ENCODE data around the gene ADGRG6. TPM values are rescaled to one million over a fixed set of nuclear protein-coding genes. Genes with fewer than 3 reads are reported as not detected.
A peak's percentile ranks its signal among the peaks of the same experiment; 100 is the strongest.

ADGRG6 gene
- total RNA-seq, 1 experiment from 2014 or later, result 5.3 TPM

GRCh38 chr6:142284419-142284818, 17.4 kb upstream of the ADGRG6 start:
- Mint-ChIP-seq H3K4me1 (0 out of 2 replicates have a peak, but pooled peaks cover 2% of the 10 kb centered on the region), H3K4me3 (no peak overlapping the region), H3K27ac (no peak overlapping the region), H3K27me3 (ENCODE audit: low read depth) (no peaks in the 10 kb centered on the region), H3K9me3 (peaks cover 3% of the 10 kb centered on the region; the same call in 1 of the 2 replicates), H3K36me3 (no peaks in the 10 kb centered on the region)
- ATAC-seq (no peak), DNase-seq (ENCODE audit: low spot score) (no peak)
- ChIA-PET POLR2A (no interaction called here), CTCF (no interaction called here)
- TF ChIP-seq RELA (CRISPR knock-in tag; IDR thresholded peaks at IDR 0.05; ENCODE audit: borderline replicate concordance), result no peak
- TF ChIP-seq, protein P1, sequence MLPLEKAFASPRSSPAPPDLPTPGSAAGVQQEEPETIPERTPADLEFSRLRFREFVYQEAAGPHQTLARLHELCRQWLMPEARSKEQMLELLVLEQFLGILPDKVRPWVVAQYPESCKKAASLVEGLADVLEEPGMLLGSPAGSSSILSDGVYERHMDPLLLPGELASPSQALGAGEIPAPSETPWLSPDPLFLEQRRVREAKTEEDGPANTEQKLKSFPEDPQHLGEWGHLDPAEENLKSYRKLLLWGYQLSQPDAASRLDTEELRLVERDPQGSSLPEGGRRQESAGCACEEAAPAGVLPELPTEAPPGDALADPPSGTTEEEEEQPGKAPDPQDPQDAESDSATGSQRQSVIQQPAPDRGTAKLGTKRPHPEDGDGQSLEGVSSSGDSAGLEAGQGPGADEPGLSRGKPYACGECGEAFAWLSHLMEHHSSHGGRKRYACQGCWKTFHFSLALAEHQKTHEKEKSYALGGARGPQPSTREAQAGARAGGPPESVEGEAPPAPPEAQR (CRISPR knock-in tag; IDR thresholded peaks at IDR 0.05), result no peak
- no peak for TF ChIP-seq AR (CRISPR knock-in tag; IDR thresholded peaks at IDR 0.05)
- no peak for TF ChIP-seq NR1H2 (CRISPR knock-in tag; IDR thresholded peaks at IDR 0.05)

- Mint-ChIP-seq H3K27ac (no peak overlapping the region), H3K36me3 (no peaks in the 10 kb centered on the region), H3K4me3 (no peak overlapping the region), H3K27me3 (ENCODE audit: low read depth) (no peaks in the 10 kb centered on the region), H3K9me3 (peaks cover 3% of the 10 kb centered on the region; the same call in 1 of the 2 replicates), H3K4me1 (no peaks in the 10 kb centered on the region)
- TF ChIP-seq SMAD4 (CRISPR knock-in tag; IDR thresholded peaks at IDR 0.05) (no peak), ZBTB21 (CRISPR knock-in tag; IDR thresholded peaks at IDR 0.05; ENCODE audit: borderline replicate concordance) (no peak), JUN (CRISPR knock-in tag; IDR thresholded peaks at IDR 0.05) (no peak), GABPB1 (CRISPR knock-in tag; IDR thresholded peaks at IDR 0.05) (peak; percentile 94)
- POLR2A ChIA-PET, result no interaction called here
- no peak for DNase-seq (ENCODE audit: low spot score)
- CTCF ChIA-PET, result no interaction called here
- ATAC-seq, result no peak
Measured at GRCh38 chr6:142285235-142286087, 16.3 kb upstream of the ADGRG6 start.

DNA sequence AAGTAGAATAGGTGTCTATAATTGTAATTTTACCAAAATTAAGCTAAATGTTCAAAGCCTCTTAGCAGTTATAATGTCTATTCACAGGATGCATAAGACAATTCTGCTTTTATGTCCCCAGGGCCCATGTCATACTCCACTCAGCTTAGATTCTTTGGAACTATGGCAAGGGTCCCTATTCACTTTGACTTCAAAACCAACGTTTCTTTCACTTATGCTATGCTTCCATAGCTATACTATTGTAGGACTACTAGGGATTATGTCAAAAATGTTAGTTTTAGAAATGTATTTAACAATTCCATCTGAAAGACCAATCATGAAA, 15.8 kb upstream of the ADGRG6 start:
- DNase-seq (ENCODE audit: low spot score), result no peak
- peaks cover 3% of the 10 kb centered on the region; the same call in 1 of the 2 replicates for H3K9me3 Mint-ChIP-seq
- no peaks in the 10 kb centered on the region for H3K27me3 Mint-ChIP-seq (ENCODE audit: low read depth)
- no peak for ATAC-seq
- H3K36me3 Mint-ChIP-seq, result no peaks in the 10 kb centered on the region
- POLR2A ChIA-PET, result no interaction called here
- no peak overlapping the region for H3K4me3 Mint-ChIP-seq
- no peak overlapping the region for H3K27ac Mint-ChIP-seq
- CTCF ChIA-PET, result no interaction called here
- H3K4me1 Mint-ChIP-seq, result no peaks in the 10 kb centered on the region
- TF ChIP-seq, protein P1 (CRISPR knock-in tag; IDR thresholded peaks at IDR 0.05), result no peak
- TF ChIP-seq GABPB1 (CRISPR knock-in tag; IDR thresholded peaks at IDR 0.05), result no peak
- no peak for TF ChIP-seq ZNF423 (CRISPR knock-in tag; IDR thresholded peaks at IDR 0.05)
- no peak for TF ChIP-seq ZNF317 (CRISPR knock-in tag; IDR thresholded peaks at IDR 0.05; ENCODE audit: borderline replicate concordance, low read depth)
- TF ChIP-seq CREM (CRISPR knock-in tag; IDR thresholded peaks at IDR 0.05), result no peak
- TF ChIP-seq, protein P2, sequence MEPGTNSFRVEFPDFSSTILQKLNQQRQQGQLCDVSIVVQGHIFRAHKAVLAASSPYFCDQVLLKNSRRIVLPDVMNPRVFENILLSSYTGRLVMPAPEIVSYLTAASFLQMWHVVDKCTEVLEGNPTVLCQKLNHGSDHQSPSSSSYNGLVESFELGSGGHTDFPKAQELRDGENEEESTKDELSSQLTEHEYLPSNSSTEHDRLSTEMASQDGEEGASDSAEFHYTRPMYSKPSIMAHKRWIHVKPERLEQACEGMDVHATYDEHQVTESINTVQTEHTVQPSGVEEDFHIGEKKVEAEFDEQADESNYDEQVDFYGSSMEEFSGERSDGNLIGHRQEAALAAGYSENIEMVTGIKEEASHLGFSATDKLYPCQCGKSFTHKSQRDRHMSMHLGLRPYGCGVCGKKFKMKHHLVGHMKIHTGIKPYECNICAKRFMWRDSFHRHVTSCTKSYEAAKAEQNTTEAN (CRISPR knock-in tag; IDR thresholded peaks at IDR 0.05), result no peak
- TF ChIP-seq RORB (CRISPR knock-in tag; IDR thresholded peaks at IDR 0.05), result no peak
- no peak for TF ChIP-seq HMGXB4 (CRISPR knock-in tag; IDR thresholded peaks at IDR 0.05)
- TF ChIP-seq, protein P3, sequence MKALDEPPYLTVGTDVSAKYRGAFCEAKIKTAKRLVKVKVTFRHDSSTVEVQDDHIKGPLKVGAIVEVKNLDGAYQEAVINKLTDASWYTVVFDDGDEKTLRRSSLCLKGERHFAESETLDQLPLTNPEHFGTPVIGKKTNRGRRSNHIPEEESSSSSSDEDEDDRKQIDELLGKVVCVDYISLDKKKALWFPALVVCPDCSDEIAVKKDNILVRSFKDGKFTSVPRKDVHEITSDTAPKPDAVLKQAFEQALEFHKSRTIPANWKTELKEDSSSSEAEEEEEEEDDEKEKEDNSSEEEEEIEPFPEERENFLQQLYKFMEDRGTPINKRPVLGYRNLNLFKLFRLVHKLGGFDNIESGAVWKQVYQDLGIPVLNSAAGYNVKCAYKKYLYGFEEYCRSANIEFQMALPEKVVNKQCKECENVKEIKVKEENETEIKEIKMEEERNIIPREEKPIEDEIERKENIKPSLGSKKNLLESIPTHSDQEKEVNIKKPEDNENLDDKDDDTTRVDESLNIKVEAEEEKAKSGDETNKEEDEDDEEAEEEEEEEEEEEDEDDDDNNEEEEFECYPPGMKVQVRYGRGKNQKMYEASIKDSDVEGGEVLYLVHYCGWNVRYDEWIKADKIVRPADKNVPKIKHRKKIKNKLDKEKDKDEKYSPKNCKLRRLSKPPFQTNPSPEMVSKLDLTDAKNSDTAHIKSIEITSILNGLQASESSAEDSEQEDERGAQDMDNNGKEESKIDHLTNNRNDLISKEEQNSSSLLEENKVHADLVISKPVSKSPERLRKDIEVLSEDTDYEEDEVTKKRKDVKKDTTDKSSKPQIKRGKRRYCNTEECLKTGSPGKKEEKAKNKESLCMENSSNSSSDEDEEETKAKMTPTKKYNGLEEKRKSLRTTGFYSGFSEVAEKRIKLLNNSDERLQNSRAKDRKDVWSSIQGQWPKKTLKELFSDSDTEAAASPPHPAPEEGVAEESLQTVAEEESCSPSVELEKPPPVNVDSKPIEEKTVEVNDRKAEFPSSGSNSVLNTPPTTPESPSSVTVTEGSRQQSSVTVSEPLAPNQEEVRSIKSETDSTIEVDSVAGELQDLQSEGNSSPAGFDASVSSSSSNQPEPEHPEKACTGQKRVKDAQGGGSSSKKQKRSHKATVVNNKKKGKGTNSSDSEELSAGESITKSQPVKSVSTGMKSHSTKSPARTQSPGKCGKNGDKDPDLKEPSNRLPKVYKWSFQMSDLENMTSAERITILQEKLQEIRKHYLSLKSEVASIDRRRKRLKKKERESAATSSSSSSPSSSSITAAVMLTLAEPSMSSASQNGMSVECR (CRISPR knock-in tag; IDR thresholded peaks at IDR 0.05; ENCODE audit: borderline replicate concordance), result no peak
- no peak for TF ChIP-seq ATF1 (CRISPR knock-in tag; IDR thresholded peaks at IDR 0.05)
- TF ChIP-seq OVOL2 (CRISPR knock-in tag; IDR thresholded peaks at IDR 0.05; ENCODE audit: borderline replicate concordance), result no peak
- TF ChIP-seq HMGA2 (CRISPR knock-in tag; IDR thresholded peaks at IDR 0.05), result no peak
